ENCODE data around the gene SPOCK1.

- no peak for TF ChIP-seq CTCF (conservative IDR thresholded peaks at IDR 0.05; ENCODE audit: low read depth, low read length)
- TF ChIP-seq EZH2 (IDR thresholded peaks at IDR 0.05; ENCODE audit: low read length, unreplicated experiment), result no peak
- TF ChIP-seq EZH2phosphoT487 (IDR thresholded peaks at IDR 0.05; ENCODE audit: borderline replicate concordance, low read length), result no peak
These were observed 217.9 kb downstream of the SPOCK1 start for GRCh38 chr5:137281201-137281600.
